Measurements from ENCODE around the gene NCAN.

DNA sequence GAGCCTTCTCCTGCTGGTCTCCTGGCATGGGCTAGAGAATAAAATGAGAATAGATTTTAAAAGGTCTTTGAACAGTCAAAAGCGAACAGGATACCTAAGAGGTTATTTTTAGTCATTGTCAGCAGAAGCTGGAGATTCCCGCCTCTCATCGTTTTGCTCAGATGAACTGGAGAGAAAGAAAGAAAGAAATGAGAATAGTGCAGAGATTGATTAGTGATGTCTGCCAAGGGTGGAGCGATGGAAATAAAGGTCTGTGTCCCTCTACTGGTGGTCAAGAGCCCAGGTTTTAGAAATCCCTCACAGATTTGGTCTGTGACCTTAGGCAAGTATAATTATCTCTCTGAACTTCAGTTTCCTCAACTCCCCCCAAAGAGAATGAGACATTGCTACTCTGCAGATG is 5.3 kb downstream of the NCAN start:
- TF ChIP-seq POLR2A (conservative IDR thresholded peaks at IDR 0.05) (no peak), GABPB1 (CRISPR knock-in tag; IDR thresholded peaks at IDR 0.05) (no peak), JUND (IDR thresholded peaks at IDR 0.05; ENCODE audit: borderline replicate concordance, low read depth, low read length) (no peak), JUND (tag; IDR thresholded peaks at IDR 0.05; ENCODE audit: borderline replicate concordance, low read depth, low read length) (no peak), ZNF24 (IDR thresholded peaks at IDR 0.05) (no peak), NFE2L1 (tag; IDR thresholded peaks at IDR 0.05; ENCODE audit: borderline replicate concordance, low read depth) (no peak), TAF1 (IDR thresholded peaks at IDR 0.05; ENCODE audit: control insufficient read depth, extremely low read depth, insufficient read depth, low read length, severe bottlenecking) (no peak), GTF2F1 (IDR thresholded peaks at IDR 0.05; ENCODE audit: low read depth, low read length) (no peak)
- TF ChIP-seq, protein P1, sequence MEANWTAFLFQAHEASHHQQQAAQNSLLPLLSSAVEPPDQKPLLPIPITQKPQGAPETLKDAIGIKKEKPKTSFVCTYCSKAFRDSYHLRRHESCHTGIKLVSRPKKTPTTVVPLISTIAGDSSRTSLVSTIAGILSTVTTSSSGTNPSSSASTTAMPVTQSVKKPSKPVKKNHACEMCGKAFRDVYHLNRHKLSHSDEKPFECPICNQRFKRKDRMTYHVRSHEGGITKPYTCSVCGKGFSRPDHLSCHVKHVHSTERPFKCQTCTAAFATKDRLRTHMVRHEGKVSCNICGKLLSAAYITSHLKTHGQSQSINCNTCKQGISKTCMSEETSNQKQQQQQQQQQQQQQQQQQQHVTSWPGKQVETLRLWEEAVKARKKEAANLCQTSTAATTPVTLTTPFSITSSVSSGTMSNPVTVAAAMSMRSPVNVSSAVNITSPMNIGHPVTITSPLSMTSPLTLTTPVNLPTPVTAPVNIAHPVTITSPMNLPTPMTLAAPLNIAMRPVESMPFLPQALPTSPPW (CRISPR knock-in tag; IDR thresholded peaks at IDR 0.05): no peak
- TF ChIP-seq, protein P2, sequence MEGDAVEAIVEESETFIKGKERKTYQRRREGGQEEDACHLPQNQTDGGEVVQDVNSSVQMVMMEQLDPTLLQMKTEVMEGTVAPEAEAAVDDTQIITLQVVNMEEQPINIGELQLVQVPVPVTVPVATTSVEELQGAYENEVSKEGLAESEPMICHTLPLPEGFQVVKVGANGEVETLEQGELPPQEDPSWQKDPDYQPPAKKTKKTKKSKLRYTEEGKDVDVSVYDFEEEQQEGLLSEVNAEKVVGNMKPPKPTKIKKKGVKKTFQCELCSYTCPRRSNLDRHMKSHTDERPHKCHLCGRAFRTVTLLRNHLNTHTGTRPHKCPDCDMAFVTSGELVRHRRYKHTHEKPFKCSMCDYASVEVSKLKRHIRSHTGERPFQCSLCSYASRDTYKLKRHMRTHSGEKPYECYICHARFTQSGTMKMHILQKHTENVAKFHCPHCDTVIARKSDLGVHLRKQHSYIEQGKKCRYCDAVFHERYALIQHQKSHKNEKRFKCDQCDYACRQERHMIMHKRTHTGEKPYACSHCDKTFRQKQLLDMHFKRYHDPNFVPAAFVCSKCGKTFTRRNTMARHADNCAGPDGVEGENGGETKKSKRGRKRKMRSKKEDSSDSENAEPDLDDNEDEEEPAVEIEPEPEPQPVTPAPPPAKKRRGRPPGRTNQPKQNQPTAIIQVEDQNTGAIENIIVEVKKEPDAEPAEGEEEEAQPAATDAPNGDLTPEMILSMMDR (IDR thresholded peaks at IDR 0.05 in 2 of 3, conservative IDR thresholded peaks at IDR 0.05 in 1 of 3; ENCODE audit: insufficient read depth in 2 of 3, low read depth in 1 of 3, low read length in 3 of 3): peak; percentile 48 to 53 (median 51); a peak in 5 of 6 replicates
- TF ChIP-seq, protein P3, sequence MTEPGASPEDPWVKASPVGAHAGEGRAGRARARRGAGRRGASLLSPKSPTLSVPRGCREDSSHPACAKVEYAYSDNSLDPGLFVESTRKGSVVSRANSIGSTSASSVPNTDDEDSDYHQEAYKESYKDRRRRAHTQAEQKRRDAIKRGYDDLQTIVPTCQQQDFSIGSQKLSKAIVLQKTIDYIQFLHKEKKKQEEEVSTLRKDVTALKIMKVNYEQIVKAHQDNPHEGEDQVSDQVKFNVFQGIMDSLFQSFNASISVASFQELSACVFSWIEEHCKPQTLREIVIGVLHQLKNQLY (CRISPR knock-in tag; conservative IDR thresholded peaks at IDR 0.05): no peak
- TF ChIP-seq, protein P4, sequence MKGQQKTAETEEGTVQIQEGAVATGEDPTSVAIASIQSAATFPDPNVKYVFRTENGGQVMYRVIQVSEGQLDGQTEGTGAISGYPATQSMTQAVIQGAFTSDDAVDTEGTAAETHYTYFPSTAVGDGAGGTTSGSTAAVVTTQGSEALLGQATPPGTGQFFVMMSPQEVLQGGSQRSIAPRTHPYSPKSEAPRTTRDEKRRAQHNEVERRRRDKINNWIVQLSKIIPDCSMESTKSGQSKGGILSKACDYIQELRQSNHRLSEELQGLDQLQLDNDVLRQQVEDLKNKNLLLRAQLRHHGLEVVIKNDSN (CRISPR knock-in tag; IDR thresholded peaks at IDR 0.05): no peak

All from K562 (cell line).